Measurements from ENCODE around the gene KLF14. TPM values are rescaled to one million over a fixed set of nuclear protein-coding genes. Genes with fewer than 3 reads are reported as not detected.

KLF14 gene
- total and polyA plus RNA-seq, 8 donors = 0.09 to 0.40 (median 0.23) TPM

GRCh38 chr7:130683026-130683425, 51.0 kb downstream of the KLF14 start:
- intact Hi-C loops (cut with DNase I) = no loop called here
- WGBS, 2 donors = 95 to 100% methylated on average over 2 of the region's 2 CpGs

More at GRCh38 chr7:130683026-130683425, 51.0 kb downstream of the KLF14 start:
- Histone ChIP-seq H3K4me3 (no peak overlapping the region), H3K27me3 (no peaks in the 10 kb centered on the region), H3K27ac (no peak overlapping the region), H3K4me1 (no peaks in the 10 kb centered on the region), H3K9me3 (no peaks in the 10 kb centered on the region), H3K36me3 (no peaks in the 10 kb centered on the region)
- TF ChIP-seq, protein P1, sequence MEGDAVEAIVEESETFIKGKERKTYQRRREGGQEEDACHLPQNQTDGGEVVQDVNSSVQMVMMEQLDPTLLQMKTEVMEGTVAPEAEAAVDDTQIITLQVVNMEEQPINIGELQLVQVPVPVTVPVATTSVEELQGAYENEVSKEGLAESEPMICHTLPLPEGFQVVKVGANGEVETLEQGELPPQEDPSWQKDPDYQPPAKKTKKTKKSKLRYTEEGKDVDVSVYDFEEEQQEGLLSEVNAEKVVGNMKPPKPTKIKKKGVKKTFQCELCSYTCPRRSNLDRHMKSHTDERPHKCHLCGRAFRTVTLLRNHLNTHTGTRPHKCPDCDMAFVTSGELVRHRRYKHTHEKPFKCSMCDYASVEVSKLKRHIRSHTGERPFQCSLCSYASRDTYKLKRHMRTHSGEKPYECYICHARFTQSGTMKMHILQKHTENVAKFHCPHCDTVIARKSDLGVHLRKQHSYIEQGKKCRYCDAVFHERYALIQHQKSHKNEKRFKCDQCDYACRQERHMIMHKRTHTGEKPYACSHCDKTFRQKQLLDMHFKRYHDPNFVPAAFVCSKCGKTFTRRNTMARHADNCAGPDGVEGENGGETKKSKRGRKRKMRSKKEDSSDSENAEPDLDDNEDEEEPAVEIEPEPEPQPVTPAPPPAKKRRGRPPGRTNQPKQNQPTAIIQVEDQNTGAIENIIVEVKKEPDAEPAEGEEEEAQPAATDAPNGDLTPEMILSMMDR (IDR thresholded peaks at IDR 0.05) = no peak
- FAIRE-seq = no peak
- no peak for ATAC-seq
- DNase-seq = no peak

Other genes with a start within 250 kb of the KLF14 start
- gene MEST, start 242.1 kb downstream of the KLF14 start, total RNA-seq = 10 to 100 TPM; 23.5 to 56.4 (median 33.0) TPM
- gene MEST, start 242.1 kb downstream of the KLF14 start, polyA plus RNA-seq = 10 to 100 TPM; 17.0 to 21.2 TPM
- gene COPG2, start 65.5 kb downstream of the KLF14 start, total RNA-seq = 10 to 100 TPM in 3 of 6 donors, 1 to 10 TPM in 3; 5.9 to 13.5 (median 9.4) TPM
- 1 to 10 TPM; 3.8 to 7.7 TPM for gene COPG2, start 65.5 kb downstream of the KLF14 start, polyA plus RNA-seq
- gene TSGA13, start 47.7 kb downstream of the KLF14 start, total RNA-seq = not detected
- gene TSGA13, start 47.7 kb downstream of the KLF14 start, polyA plus RNA-seq = not detected

Data from pancreas (tissue), 10 donors.